ENCODE results near the gene ANKS6. TPM values are rescaled to one million over a fixed set of nuclear protein-coding genes. Genes with fewer than 3 reads are reported as not detected.

Gene ANKS6
- total and polyA plus RNA-seq, 10 of the 15 experiments (the other 5 are each of a cell fraction or from before 2014, with no cell fraction given): 2.0 to 16.2 (median 6.1) TPM

DNA sequence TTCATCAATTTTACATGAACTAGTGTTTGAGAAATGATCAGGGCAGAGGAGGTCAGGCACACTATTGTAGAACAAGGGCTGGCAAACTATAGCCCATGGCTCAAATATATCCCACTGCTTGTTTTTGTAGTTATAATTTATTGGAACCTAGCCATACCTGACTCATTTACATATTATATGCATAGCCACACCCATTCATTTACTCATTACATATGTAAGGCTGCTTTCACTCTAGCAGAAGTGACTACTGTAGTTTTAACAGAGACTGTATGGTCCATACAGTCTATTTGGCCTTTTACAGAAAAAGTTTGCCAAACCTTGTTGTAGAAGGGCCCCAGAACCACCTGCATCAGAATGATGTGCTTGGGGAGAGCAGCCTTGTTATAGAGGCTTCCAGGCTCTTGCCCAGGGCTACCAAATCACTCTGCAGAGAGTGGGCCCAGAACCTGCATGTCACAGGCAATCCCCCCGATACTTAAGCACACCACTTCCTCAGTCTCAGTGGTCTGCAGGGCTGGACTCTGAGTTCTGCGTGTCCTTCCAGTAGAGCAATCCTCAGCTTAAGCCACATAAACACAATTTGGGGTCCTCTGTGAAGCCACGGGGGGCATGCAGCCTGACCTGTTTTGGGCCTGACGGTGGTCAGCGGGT is 6.7 kb downstream of the ANKS6 start:
- 94% methylated on average over 5 of the region's 5 CpGs for WGBS (ENCODE audit: insufficient coverage, insufficient replicate concordance, low lambda C conversion rate, missing lambda C conversion rate)
- ATAC-seq: no peak
- Histone ChIP-seq H3K4me3 (no peak overlapping the region), H3K79me2 (ENCODE audit: control insufficient read depth, insufficient read depth, low read length) (no peaks in the 10 kb centered on the region), H2AFZ (ENCODE audit: control insufficient read depth, low read depth, low read length) (no peak overlapping the region), H3K27ac (ENCODE audit: control insufficient read depth, insufficient read depth) (no peak overlapping the region), H3K9ac (ENCODE audit: control insufficient read depth, insufficient read depth, low read length) (no peak overlapping the region), H3K36me3 (ENCODE audit: control insufficient read depth in 2 of 2, insufficient read depth in 2 of 2, low read length in 1 of 2) (no peaks in the 10 kb centered on the region), H3K4me2 (ENCODE audit: control insufficient read depth, insufficient read depth) (no peak overlapping the region), H4K20me1 (ENCODE audit: control insufficient read depth, insufficient read depth) (no peaks in the 10 kb centered on the region), H3K27me3 (replicated peaks in 1 of 2; ENCODE audit: control insufficient read depth in 2 of 2, insufficient read depth in 2 of 2, low read length in 1 of 2) (no peaks in the 10 kb centered on the region), H3K4me1 (ENCODE audit: control insufficient read depth, insufficient read depth, low read length) (peaks cover 3% of the 10 kb centered on the region; the same call in 1 of the 2 replicates), H3K9me3 (replicated peaks; ENCODE audit: control insufficient read depth, insufficient read depth, low read length) (no peaks in the 10 kb centered on the region)
- POLR2A ChIA-PET: interaction anchor here (0.7 kb wide), 1 partner anchor 253 kb away, joined by 4 read pairs; no protein-coding TSS in a partner anchor
- RAD21 ChIA-PET (ENCODE audit: unreplicated experiment): no interaction called here
- BruUV-seq (replicated peaks): no TSS peak
- no peak for FAIRE-seq
- CTCF ChIA-PET: no interaction called here
- in situ Hi-C loops (cut with MboI): loop anchor here (25.0 kb wide), 1 partner anchor 727 kb away; the partner anchor contains the start of gene NANS
- DNase-seq (ENCODE audit: low read depth, low spot score): no peak
- intact Hi-C loops (cut with micrococcal nuclease; ENCODE audit: unreplicated experiment): no loop called here
- SMC1A ChIA-PET (ENCODE audit: uncharacterized antibody, unreplicated experiment): no interaction called here
- TF ChIP-seq, protein P1, sequence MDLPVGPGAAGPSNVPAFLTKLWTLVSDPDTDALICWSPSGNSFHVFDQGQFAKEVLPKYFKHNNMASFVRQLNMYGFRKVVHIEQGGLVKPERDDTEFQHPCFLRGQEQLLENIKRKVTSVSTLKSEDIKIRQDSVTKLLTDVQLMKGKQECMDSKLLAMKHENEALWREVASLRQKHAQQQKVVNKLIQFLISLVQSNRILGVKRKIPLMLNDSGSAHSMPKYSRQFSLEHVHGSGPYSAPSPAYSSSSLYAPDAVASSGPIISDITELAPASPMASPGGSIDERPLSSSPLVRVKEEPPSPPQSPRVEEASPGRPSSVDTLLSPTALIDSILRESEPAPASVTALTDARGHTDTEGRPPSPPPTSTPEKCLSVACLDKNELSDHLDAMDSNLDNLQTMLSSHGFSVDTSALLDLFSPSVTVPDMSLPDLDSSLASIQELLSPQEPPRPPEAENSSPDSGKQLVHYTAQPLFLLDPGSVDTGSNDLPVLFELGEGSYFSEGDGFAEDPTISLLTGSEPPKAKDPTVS (IDR thresholded peaks at IDR 0.05; ENCODE audit: low read depth, low read length): no peak
- no peak for TF ChIP-seq TCF7 (IDR thresholded peaks at IDR 0.05; ENCODE audit: borderline replicate concordance)
- no peak for TF ChIP-seq POU2F2 (IDR thresholded peaks at IDR 0.05; ENCODE audit: borderline replicate concordance, low read depth, low read length)
- TF ChIP-seq ZZZ3 (IDR thresholded peaks at IDR 0.05; ENCODE audit: control insufficient read depth, insufficient read length, low read depth): no peak
- TF ChIP-seq CBX3 (IDR thresholded peaks at IDR 0.05; ENCODE audit: borderline replicate concordance, low read depth): no peak
- no peak for TF ChIP-seq YY1 (IDR thresholded peaks at IDR 0.05; ENCODE audit: low read depth, low read length)
- no peak for TF ChIP-seq SPI1 (IDR thresholded peaks at IDR 0.05; ENCODE audit: borderline replicate concordance, insufficient read depth, low read depth, low read length)
- TF ChIP-seq, protein P2, sequence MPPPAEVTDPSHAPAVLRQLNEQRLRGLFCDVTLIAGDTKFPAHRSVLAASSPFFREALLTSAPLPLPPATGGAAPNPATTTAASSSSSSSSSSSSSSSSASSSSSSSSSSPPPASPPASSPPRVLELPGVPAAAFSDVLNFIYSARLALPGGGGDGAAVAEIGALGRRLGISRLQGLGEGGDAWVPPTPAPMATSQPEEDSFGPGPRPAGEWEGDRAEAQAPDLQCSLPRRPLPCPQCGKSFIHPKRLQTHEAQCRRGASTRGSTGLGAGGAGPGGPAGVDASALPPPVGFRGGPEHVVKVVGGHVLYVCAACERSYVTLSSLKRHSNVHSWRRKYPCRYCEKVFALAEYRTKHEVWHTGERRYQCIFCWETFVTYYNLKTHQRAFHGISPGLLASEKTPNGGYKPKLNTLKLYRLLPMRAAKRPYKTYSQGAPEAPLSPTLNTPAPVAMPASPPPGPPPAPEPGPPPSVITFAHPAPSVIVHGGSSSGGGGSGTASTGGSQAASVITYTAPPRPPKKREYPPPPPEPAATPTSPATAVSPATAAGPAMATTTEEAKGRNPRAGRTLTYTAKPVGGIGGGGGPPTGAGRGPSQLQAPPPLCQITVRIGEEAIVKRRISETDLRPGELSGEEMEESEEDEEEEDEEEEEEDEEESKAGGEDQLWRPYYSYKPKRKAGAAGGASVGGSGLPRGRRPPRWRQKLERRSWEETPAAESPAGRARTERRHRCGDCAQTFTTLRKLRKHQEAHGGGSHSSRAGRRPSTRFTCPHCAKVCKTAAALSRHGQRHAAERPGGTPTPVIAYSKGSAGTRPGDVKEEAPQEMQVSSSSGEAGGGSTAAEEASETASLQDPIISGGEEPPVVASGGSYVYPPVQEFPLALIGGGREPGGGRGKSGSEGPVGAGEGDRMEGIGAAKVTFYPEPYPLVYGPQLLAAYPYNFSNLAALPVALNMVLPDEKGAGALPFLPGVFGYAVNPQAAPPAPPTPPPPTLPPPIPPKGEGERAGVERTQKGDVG (CRISPR knock-in tag; IDR thresholded peaks at IDR 0.05): no peak
- no peak for TF ChIP-seq SUZ12 (IDR thresholded peaks at IDR 0.05; ENCODE audit: unreplicated experiment)
- no peak for TF ChIP-seq NFYA (IDR thresholded peaks at IDR 0.05; ENCODE audit: borderline replicate concordance, low read depth, low read length)
- no peak for TF ChIP-seq MTA3 (IDR thresholded peaks at IDR 0.05; ENCODE audit: borderline replicate concordance, low read length)
- no peak for TF ChIP-seq HCFC1 (IDR thresholded peaks at IDR 0.05; ENCODE audit: low read length)
- no peak for TF ChIP-seq SKIL (IDR thresholded peaks at IDR 0.05; ENCODE audit: low read depth, poor library complexity, severe bottlenecking)
